ENCODE measurements around the gene DENND5B. TPM values are rescaled to one million over a fixed set of nuclear protein-coding genes. Genes with fewer than 3 reads are reported as not detected.
"Not testable (repeated sequence)": the region's sequence is repeated elsewhere in the genome, so short reads cannot be mapped to it uniquely, and the experiment has no call there.

Gene DENND5B
- total and polyA plus RNA-seq, 3 experiments from 2014 or later, result 0.04 TPM; not detected in 2

- POLR2A ChIA-PET, result no interaction called here
- no peak overlapping the region for H3K27ac ChIP-seq (ENCODE audit: low read depth, low read length)
- H3K4me3 ChIP-seq (ENCODE audit: low read length), result no peak overlapping the region
- no peak for DNase-seq
- H3K36me3 Mint-ChIP-seq, result no peaks in the 10 kb centered on the region
- H3K4me3 Mint-ChIP-seq, result no peak overlapping the region
- CTCF ChIA-PET, result no interaction called here
- no peaks in the 10 kb centered on the region for H3K4me1 ChIP-seq (ENCODE audit: insufficient read depth, low read length)
- no peaks in the 10 kb centered on the region for H3K27me3 ChIP-seq (ENCODE audit: insufficient read depth, low read length, poor library complexity, severe bottlenecking)
- H3K4me1 Mint-ChIP-seq, result no peaks in the 10 kb centered on the region
- no peaks in the 10 kb centered on the region for H3K9me3 ChIP-seq (ENCODE audit: low read length)
- H3K27me3 Mint-ChIP-seq, result peaks cover 10 to 13% of the 10 kb centered on the region in 2 donors
- no peaks in the 10 kb centered on the region for H3K9me3 Mint-ChIP-seq
- H3K27ac Mint-ChIP-seq, result no peak overlapping the region
- no peaks in the 10 kb centered on the region for H3K36me3 ChIP-seq (ENCODE audit: insufficient read depth, low read length)
Observed at GRCh38 chr12:31412292-31412801, 178.6 kb downstream of the DENND5B start.

- H3K4me1 ChIP-seq (ENCODE audit: insufficient read depth, low read length), result no peaks in the 10 kb centered on the region
- Mint-ChIP-seq H3K27ac (no peak overlapping the region), H3K4me1 (no peaks in the 10 kb centered on the region), H3K36me3 (no peaks in the 10 kb centered on the region), H3K4me3 (no peak overlapping the region), H3K9me3 (no peaks in the 10 kb centered on the region), H3K27me3 (peaks cover 10 to 12% of the 10 kb centered on the region in 2 donors)
- DNase-seq, result no peak
- no peaks in the 10 kb centered on the region for H3K9me3 ChIP-seq (ENCODE audit: low read length)
- ChIA-PET CTCF (interaction anchor here (1.1 kb wide), 1 partner anchor 8 kb away, joined by 3 read pairs; no protein-coding TSS in a partner anchor), POLR2A (no interaction called here)
- no peak overlapping the region for H3K4me3 ChIP-seq (ENCODE audit: low read length)
- no peak overlapping the region for H3K27ac ChIP-seq (ENCODE audit: low read depth, low read length)
- H3K27me3 ChIP-seq (ENCODE audit: insufficient read depth, low read length, poor library complexity, severe bottlenecking), result no peaks in the 10 kb centered on the region
- no peaks in the 10 kb centered on the region for H3K36me3 ChIP-seq (ENCODE audit: insufficient read depth, low read length)
Observed at GRCh38 chr12:31408763-31409162, 182.2 kb downstream of the DENND5B start.

GRCh38 chr12:31407562-31407961 lies 183.4 kb downstream of the DENND5B start:
- H3K27ac ChIP-seq (ENCODE audit: low read depth, low read length), result no peak overlapping the region
- no peaks in the 10 kb centered on the region for H3K4me1 ChIP-seq (ENCODE audit: insufficient read depth, low read length)
- H3K36me3 Mint-ChIP-seq, result no peaks in the 10 kb centered on the region
- H3K27me3 Mint-ChIP-seq, result peaks cover 9 to 10% of the 10 kb centered on the region in 2 donors
- no peaks in the 10 kb centered on the region for H3K9me3 ChIP-seq (ENCODE audit: low read length)
- CTCF ChIA-PET, result no interaction called here
- no peak overlapping the region for H3K27ac Mint-ChIP-seq
- H3K9me3 Mint-ChIP-seq, result no peaks in the 10 kb centered on the region
- peak overlapping the region in 1 of 7 donors; percentile 16 for H3K4me3 Mint-ChIP-seq
- POLR2A ChIA-PET, result no interaction called here
- H3K4me3 ChIP-seq (ENCODE audit: low read length), result no peak overlapping the region
- no peaks in the 10 kb centered on the region for H3K36me3 ChIP-seq (ENCODE audit: insufficient read depth, low read length)
- no peaks in the 10 kb centered on the region for H3K27me3 ChIP-seq (ENCODE audit: insufficient read depth, low read length, poor library complexity, severe bottlenecking)
- DNase-seq, result no peak
- H3K4me1 Mint-ChIP-seq, result peaks cover 3 to 4% (median 4%) of the 10 kb centered on the region in 3 donors

- Mint-ChIP-seq H3K9me3 (no peaks in the 10 kb centered on the region), H3K4me1 (peaks cover 3 to 4% (median 4%) of the 10 kb centered on the region in 3 donors), H3K27ac (peak overlapping the region in 2 of 8 donors; percentile 46 to 52), H3K4me3 (no peak overlapping the region), H3K36me3 (no peaks in the 10 kb centered on the region), H3K27me3 (peaks cover 12 to 14% of the 10 kb centered on the region in 2 donors)
- ChIA-PET CTCF (no interaction called here), POLR2A (no interaction called here)
- H3K4me1 ChIP-seq (ENCODE audit: insufficient read depth, low read length), result no peaks in the 10 kb centered on the region
- no peak overlapping the region for H3K4me3 ChIP-seq (ENCODE audit: low read length)
- DNase-seq, result no peak
- H3K36me3 ChIP-seq (ENCODE audit: insufficient read depth, low read length), result no peaks in the 10 kb centered on the region
- H3K9me3 ChIP-seq (ENCODE audit: low read length), result no peaks in the 10 kb centered on the region
- no peak overlapping the region for H3K27ac ChIP-seq (ENCODE audit: low read depth, low read length)
- H3K27me3 ChIP-seq (ENCODE audit: insufficient read depth, low read length, poor library complexity, severe bottlenecking), result no peaks in the 10 kb centered on the region
Observed at GRCh38 chr12:31406345-31406744, 184.6 kb downstream of the DENND5B start.

- Mint-ChIP-seq H3K27ac (no peak overlapping the region), H3K4me1 (peaks cover 3 to 4% (median 4%) of the 10 kb centered on the region in 3 donors), H3K36me3 (no peaks in the 10 kb centered on the region), H3K9me3 (no peaks in the 10 kb centered on the region), H3K4me3 (no peak overlapping the region), H3K27me3 (peaks cover 14 to 17% of the 10 kb centered on the region in 2 donors)
- CTCF ChIA-PET, result no interaction called here
- no peaks in the 10 kb centered on the region for H3K27me3 ChIP-seq (ENCODE audit: insufficient read depth, low read length, poor library complexity, severe bottlenecking)
- POLR2A ChIA-PET, result no interaction called here
- no peaks in the 10 kb centered on the region for H3K4me1 ChIP-seq (ENCODE audit: insufficient read depth, low read length)
- no peak overlapping the region for H3K27ac ChIP-seq (ENCODE audit: low read depth, low read length)
- H3K36me3 ChIP-seq (ENCODE audit: insufficient read depth, low read length), result no peaks in the 10 kb centered on the region
- no peaks in the 10 kb centered on the region for H3K9me3 ChIP-seq (ENCODE audit: low read length)
- DNase-seq, result no peak
- H3K4me3 ChIP-seq (ENCODE audit: low read length), result no peak overlapping the region
Observed at GRCh38 chr12:31405021-31405420, 185.9 kb downstream of the DENND5B start.

GRCh38 chr12:31403099-31403607 lies 187.8 kb downstream of the DENND5B start:
- H3K27me3 ChIP-seq (ENCODE audit: insufficient read depth, low read length, poor library complexity, severe bottlenecking); H3K36me3 Mint-ChIP-seq; H3K9me3 Mint-ChIP-seq; H3K36me3 ChIP-seq (ENCODE audit: insufficient read depth, low read length); H3K4me1 Mint-ChIP-seq; H3K4me3 ChIP-seq (ENCODE audit: low read length); H3K4me1 ChIP-seq (ENCODE audit: insufficient read depth, low read length); H3K4me3 Mint-ChIP-seq; H3K9me3 ChIP-seq (ENCODE audit: low read length); H3K27ac ChIP-seq (ENCODE audit: low read depth, low read length): not testable (repeated sequence)
- CTCF ChIA-PET, result interaction anchor here (0.7 to 3.5 kb wide), 9 partner anchors 10 to 1849 kb away, joined by 3 to 13 read pairs (median 4); no protein-coding TSS in a partner anchor
- Mint-ChIP-seq H3K27ac (peak overlapping the region in 1 of 8 donors; percentile 64), H3K27me3 (peaks cover 13 to 20% of the 10 kb centered on the region in 2 donors)
- peak; percentile 15 to 56 (median 46) for DNase-seq
- POLR2A ChIA-PET, result interaction anchor here (0.6 kb wide), 1 partner anchor 365 kb away, joined by 7 read pairs; no protein-coding TSS in a partner anchor

GRCh38 chr12:31393004-31393550 lies 197.9 kb downstream of the DENND5B start:
- H3K27ac Mint-ChIP-seq, result no peak overlapping the region
- no peak for DNase-seq
- ChIA-PET POLR2A (no interaction called here), CTCF (no interaction called here)
- Histone ChIP-seq H3K9me3 (ENCODE audit: low read length) (no peaks in the 10 kb centered on the region), H3K4me3 (ENCODE audit: low read length) (no peak overlapping the region), H3K27me3 (ENCODE audit: insufficient read depth, low read length, poor library complexity, severe bottlenecking) (no peaks in the 10 kb centered on the region), H3K36me3 (ENCODE audit: insufficient read depth, low read length) (no peaks in the 10 kb centered on the region), H3K27ac (ENCODE audit: low read depth, low read length) (no peak overlapping the region), H3K4me1 (ENCODE audit: insufficient read depth, low read length) (no peaks in the 10 kb centered on the region)
- H3K27me3 Mint-ChIP-seq, result peaks cover 2 to 3% of the 10 kb centered on the region in 2 donors
- H3K4me3 Mint-ChIP-seq, result no peak overlapping the region
- H3K9me3 Mint-ChIP-seq, result no peaks in the 10 kb centered on the region
- H3K36me3 Mint-ChIP-seq, result no peaks in the 10 kb centered on the region
- H3K4me1 Mint-ChIP-seq, result no peaks in the 10 kb centered on the region

- H3K36me3 ChIP-seq (ENCODE audit: insufficient read depth, low read length), result no peaks in the 10 kb centered on the region
- H3K27ac Mint-ChIP-seq, result no peak overlapping the region
Observed at GRCh38 chr12:31390991-31391390, 199.9 kb downstream of the DENND5B start.

More at GRCh38 chr12:31390991-31391390, 199.9 kb downstream of the DENND5B start:
- ChIA-PET CTCF (no interaction called here), POLR2A (no interaction called here)
- H3K4me1 Mint-ChIP-seq, result no peaks in the 10 kb centered on the region
- peaks cover 0 to 5% (median 0%) of the 10 kb centered on the region in 3 donors for H3K36me3 Mint-ChIP-seq
- Histone ChIP-seq H3K4me1 (ENCODE audit: insufficient read depth, low read length) (no peaks in the 10 kb centered on the region), H3K27me3 (ENCODE audit: insufficient read depth, low read length, poor library complexity, severe bottlenecking) (no peaks in the 10 kb centered on the region), H3K27ac (ENCODE audit: low read depth, low read length) (no peak overlapping the region), H3K9me3 (ENCODE audit: low read length) (no peaks in the 10 kb centered on the region), H3K4me3 (ENCODE audit: low read length) (no peak overlapping the region)
- peaks cover 14 to 20% of the 10 kb centered on the region in 2 donors for H3K27me3 Mint-ChIP-seq
- no peaks in the 10 kb centered on the region for H3K9me3 Mint-ChIP-seq
- DNase-seq, result no peak
- H3K4me3 Mint-ChIP-seq, result no peak overlapping the region
